GM19467 (cell line): ENCODE measurements around the gene ATP2A1.
"Not testable (repeated sequence)": the region's sequence is repeated elsewhere in the genome, so short reads cannot be mapped to it uniquely, and the experiment has no call there.

Experiments used
- ATAC-seq: cut with Tn5 transposase; IDR thresholded peaks from one replicate; pipeline ENCODE4 v1.9.1; 2021; ENCODE audit warnings: mild to moderate bottlenecking, moderate library complexity; ENCODE audit not compliant: unreplicated experiment

ATP2A1 gene

DNA sequence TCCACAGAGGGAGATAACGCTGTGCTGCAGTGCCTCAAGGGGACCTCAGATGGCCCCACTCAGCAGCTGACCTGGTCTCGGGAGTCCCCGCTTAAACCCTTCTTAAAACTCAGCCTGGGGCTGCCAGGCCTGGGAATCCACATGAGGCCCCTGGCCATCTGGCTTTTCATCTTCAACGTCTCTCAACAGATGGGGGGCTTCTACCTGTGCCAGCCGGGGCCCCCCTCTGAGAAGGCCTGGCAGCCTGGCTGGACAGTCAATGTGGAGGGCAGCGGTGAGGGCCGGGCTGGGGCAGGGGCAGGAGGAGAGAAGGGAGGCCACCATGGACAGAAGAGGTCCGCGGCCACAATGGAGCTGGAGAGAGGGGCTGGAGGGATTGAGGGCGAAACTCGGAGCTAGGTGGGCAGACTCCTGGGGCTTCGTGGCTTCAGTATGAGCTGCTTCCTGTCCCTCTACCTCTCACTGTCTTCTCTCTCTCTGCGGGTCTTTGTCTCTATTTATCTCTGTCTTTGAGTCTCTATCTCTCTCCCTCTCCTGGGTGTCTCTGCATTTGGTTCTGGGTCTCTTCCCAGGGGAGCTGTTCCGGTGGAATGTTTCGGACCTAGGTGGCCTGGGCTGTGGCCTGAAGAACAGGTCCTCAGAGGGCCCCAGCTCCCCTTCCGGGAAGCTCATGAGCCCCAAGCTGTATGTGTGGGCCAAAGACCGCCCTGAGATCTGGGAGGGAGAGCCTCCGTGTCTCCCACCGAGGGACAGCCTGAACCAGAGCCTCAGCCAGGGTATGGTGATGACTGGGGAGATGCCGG lies 54.3 kb downstream of the ATP2A1 start:
- no peak for ATAC-seq

DNA sequence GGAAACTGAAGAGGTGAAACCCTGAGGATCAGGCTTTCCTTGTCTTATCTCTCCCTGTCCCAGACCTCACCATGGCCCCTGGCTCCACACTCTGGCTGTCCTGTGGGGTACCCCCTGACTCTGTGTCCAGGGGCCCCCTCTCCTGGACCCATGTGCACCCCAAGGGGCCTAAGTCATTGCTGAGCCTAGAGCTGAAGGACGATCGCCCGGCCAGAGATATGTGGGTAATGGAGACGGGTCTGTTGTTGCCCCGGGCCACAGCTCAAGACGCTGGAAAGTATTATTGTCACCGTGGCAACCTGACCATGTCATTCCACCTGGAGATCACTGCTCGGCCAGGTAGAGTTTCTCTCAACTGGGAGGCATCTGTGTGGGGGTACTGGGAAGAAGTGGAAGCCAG lies 54.9 kb downstream of the ATP2A1 start:
- ATAC-seq: no peak

GRCh38 chr16:28935346-28935745 lies 57.1 kb downstream of the ATP2A1 start:
- no peak for ATAC-seq

DNA sequence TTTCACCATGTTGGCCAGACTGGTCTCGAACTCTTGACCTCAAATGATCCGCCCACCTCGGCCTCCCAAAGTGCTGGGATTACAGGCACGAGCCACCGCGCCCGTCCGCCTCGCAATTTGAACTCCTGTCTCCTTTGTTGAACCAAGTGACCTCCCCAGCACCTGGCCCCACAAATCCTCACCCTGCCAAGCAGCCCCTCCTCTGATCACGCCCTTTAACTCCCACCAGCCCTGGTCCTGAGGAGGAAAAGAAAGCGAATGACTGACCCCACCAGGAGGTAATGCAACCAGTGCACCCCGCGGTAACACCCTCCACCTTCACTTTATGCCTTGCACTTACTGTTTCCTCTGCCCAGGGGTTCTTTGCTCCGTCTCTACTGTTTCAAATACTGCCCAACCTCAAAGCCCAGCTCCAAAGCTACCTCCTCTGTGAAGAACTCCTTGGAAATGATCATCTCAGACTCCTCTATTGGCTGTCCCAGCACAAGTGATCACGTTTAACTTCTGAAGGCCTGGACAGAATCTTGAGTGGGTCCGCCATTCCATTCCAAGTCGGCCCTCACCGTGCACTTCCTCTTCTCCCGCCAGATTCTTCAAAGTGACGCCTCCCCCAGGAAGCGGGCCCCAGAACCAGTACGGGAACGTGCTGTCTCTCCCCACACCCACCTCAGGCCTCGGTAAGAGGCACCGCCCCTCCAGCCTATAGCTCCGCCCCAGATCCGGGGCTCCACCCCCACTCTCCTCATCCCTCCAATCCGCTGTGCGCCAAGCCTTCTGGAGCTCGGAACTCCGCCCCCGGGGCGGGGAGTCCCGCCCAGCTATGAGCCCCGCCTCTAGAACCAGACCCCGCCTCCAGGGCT lies 57.9 kb downstream of the ATP2A1 start:
- no peak for ATAC-seq

- ATAC-seq: no peak
These were observed 58.5 kb downstream of the ATP2A1 start for GRCh38 chr16:28936784-28937155.

DNA sequence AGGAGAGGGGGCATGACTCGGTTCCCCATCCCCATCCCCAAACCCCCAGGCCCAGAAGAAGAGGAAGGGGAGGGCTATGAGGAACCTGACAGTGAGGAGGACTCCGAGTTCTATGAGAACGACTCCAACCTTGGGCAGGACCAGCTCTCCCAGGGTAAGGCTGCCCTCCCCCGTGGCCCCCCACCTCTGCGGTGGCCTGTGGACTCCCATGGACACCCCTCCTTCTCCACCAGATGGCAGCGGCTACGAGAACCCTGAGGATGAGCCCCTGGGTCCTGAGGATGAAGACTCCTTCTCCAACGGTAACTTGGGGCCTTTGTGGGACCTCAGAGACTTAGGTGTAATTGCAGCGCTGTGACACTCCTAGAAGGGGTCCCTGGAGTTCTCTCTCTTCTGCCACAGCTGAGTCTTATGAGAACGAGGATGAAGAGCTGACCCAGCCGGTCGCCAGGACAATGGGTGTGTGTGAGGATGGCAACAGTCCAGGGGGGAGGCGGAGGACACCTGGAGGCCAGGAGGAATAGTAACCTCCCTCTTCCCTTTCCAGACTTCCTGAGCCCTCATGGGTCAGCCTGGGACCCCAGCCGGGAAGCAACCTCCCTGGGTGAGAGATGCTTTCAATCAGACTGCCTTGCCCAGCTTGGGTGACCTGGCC lies 59.1 kb downstream of the ATP2A1 start:
- ATAC-seq: no peak

- ATAC-seq: no peak
These were observed 60.4 kb downstream of the ATP2A1 start for GRCh38 chr16:28938721-28939120.

- ATAC-seq: not testable (repeated sequence)
These were observed 61.5 kb downstream of the ATP2A1 start for GRCh38 chr16:28939825-28940224.

DNA sequence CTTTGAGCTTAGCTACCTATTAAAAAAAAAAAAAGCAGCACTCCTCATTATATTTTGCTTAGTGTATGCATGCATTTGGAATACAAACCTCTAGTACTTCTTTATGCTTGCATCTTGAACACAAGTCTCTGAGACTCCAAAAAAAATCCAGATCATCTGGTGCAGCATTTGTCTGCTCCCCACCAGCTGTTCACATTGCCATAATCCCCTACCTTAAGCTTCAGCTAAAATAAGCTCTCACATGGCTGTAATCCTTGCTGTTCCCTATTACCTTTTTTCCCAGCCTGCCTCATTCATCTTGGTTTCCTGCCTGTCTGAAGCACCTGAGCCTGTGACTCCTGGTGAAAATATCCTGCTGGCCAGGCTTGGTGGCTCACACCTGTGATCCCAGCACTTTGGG lies 65.0 kb downstream of the ATP2A1 start:
- ATAC-seq: no peak

GRCh38 chr16:28946681-28947080 lies 68.4 kb downstream of the ATP2A1 start:
- no peak for ATAC-seq

DNA sequence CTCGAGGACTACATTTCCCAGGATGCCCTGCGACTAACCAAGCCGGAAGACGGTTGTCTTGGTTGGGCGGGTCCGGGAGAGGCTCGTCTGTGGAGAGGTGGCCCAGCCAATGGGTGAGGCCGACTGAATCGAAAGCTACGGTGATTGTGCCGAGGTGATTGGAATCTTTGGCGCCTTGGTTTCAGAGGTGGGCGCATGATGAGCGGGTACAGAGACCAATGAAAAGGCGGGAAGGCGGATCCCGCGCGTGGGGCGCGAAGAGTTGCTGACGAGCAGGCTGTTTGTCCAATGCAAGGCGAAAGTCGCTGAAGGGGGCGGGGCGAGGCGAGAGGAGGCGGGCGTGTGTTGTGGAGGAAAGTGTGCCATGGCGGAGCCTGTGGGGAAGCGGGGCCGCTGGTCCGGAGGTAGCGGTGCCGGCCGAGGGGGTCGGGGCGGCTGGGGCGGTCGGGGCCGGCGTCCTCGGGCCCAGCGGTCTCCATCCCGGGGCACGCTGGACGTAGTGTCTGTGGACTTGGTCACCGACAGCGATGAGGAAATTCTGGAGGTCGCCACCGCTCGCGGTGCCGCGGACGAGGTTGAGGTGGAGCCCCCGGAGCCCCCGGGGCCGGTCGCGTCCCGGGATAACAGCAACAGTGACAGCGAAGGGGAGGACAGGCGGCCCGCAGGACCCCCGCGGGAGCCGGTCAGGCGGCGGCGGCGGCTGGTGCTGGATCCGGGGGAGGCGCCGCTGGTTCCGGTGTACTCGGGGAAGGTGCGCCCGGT lies 72.5 kb downstream of the ATP2A1 start, which contains the start of gene NFATC2IP:
TSS of gene NFATC2IP (plus strand) at position 290 of the 762 bp plus-strand sequence. CDS start at position 365, 75 bp downstream.
- ATAC-seq: peak; percentile 93

- no peak for ATAC-seq
These were observed 73.2 kb downstream of the ATP2A1 start for GRCh38 chr16:28951410-28951943.
